ENCODE results near the gene NAA80.

GRCh38 chr3:50318163-50318562, 19.0 kb upstream of the NAA80 start:
- TF ChIP-seq CTCF (IDR thresholded peaks at IDR 0.05) (no peak), POLR2A (IDR thresholded peaks at IDR 0.05) (no peak)
